Measurements from ENCODE around the gene RIMS1.

RIMS1 gene

DNA sequence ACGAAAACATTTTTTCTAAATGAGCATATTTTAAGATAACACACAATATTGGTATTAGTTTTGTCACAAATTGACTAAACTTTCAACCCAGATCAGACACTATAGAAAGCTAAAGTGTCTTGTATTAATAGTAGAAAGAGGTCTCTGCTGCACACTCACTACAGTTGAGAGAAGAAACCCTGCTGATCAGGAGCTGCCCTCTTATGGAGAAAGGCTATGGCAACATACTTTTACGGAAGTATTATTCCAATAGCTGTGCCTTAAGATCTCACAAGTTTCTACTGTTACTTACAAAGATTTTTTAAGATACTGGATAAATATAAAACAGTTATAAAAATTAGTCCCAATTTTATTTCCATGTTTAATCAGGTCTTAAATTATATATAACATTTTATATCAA is 155.7 kb downstream of the RIMS1 start:
- Histone ChIP-seq H3K9me3 (ENCODE audit: low read length) (no peaks in the 10 kb centered on the region), H3K27ac (ENCODE audit: low read depth, low read length, poor library complexity, severe bottlenecking) (no peak overlapping the region), H3F3A (ENCODE audit: insufficient read depth, low read length) (no peaks in the 10 kb centered on the region), H3K4me3 (ENCODE audit: low read depth, low read length, poor library complexity, severe bottlenecking) (no peak overlapping the region), H4K20me1 (ENCODE audit: insufficient read depth, low read length) (no peaks in the 10 kb centered on the region), H2AFZ (ENCODE audit: low read length) (no peak overlapping the region), H3K79me2 (ENCODE audit: insufficient read depth, low read length) (no peaks in the 10 kb centered on the region), H3K9ac (ENCODE audit: low read length) (no peak overlapping the region), H3K4me1 (ENCODE audit: insufficient read depth, low read length, severe bottlenecking) (no peaks in the 10 kb centered on the region), H3K27me3 (ENCODE audit: insufficient read depth, low read length) (no peaks in the 10 kb centered on the region), H3K9me2 (ENCODE audit: low read depth, low read length) (no peaks in the 10 kb centered on the region), H3K36me3 (ENCODE audit: insufficient read depth, low read length) (no peaks in the 10 kb centered on the region), H3K4me2 (ENCODE audit: low read length) (no peak overlapping the region)
- TF ChIP-seq, protein P1, sequence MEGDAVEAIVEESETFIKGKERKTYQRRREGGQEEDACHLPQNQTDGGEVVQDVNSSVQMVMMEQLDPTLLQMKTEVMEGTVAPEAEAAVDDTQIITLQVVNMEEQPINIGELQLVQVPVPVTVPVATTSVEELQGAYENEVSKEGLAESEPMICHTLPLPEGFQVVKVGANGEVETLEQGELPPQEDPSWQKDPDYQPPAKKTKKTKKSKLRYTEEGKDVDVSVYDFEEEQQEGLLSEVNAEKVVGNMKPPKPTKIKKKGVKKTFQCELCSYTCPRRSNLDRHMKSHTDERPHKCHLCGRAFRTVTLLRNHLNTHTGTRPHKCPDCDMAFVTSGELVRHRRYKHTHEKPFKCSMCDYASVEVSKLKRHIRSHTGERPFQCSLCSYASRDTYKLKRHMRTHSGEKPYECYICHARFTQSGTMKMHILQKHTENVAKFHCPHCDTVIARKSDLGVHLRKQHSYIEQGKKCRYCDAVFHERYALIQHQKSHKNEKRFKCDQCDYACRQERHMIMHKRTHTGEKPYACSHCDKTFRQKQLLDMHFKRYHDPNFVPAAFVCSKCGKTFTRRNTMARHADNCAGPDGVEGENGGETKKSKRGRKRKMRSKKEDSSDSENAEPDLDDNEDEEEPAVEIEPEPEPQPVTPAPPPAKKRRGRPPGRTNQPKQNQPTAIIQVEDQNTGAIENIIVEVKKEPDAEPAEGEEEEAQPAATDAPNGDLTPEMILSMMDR (IDR thresholded peaks at IDR 0.05; ENCODE audit: low read length), result no peak
- TF ChIP-seq EZH2 (IDR thresholded peaks at IDR 0.05; ENCODE audit: borderline replicate concordance, low read length), result no peak

DNA sequence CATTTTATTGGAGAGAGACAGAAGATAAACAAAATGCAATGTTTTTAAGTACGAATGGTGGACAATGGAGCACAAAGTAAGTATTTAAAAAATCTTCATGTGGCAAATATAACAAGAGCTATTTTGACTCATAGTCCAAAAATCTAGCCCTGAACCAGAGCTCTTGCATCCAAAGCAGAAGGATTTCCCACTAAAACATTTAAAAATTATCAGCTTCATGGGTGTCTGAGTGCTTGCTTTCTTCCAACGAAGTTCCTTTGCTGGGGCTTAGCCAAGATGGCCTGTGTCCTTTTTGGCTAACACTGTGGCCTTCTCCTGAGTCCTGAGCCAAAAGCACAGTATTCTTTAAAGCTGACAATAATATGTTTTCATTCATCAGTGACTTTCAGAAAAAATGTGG is 161.7 kb downstream of the RIMS1 start:
- Histone ChIP-seq H4K20me1 (ENCODE audit: insufficient read depth, low read length) (no peaks in the 10 kb centered on the region), H2AFZ (ENCODE audit: low read length) (no peak overlapping the region), H3K9me3 (ENCODE audit: low read length) (no peaks in the 10 kb centered on the region), H3F3A (ENCODE audit: insufficient read depth, low read length) (no peaks in the 10 kb centered on the region), H3K27ac (ENCODE audit: low read depth, low read length, poor library complexity, severe bottlenecking) (no peak overlapping the region), H3K36me3 (ENCODE audit: insufficient read depth, low read length) (no peaks in the 10 kb centered on the region), H3K4me1 (ENCODE audit: insufficient read depth, low read length, severe bottlenecking) (no peaks in the 10 kb centered on the region), H3K9ac (ENCODE audit: low read length) (no peak overlapping the region), H3K79me2 (ENCODE audit: insufficient read depth, low read length) (no peaks in the 10 kb centered on the region), H3K9me2 (ENCODE audit: low read depth, low read length) (no peaks in the 10 kb centered on the region), H3K27me3 (ENCODE audit: insufficient read depth, low read length) (no peaks in the 10 kb centered on the region), H3K4me3 (ENCODE audit: low read depth, low read length, poor library complexity, severe bottlenecking) (no peak overlapping the region), H3K4me2 (ENCODE audit: low read length) (no peak overlapping the region)
- TF ChIP-seq, protein P1 (IDR thresholded peaks at IDR 0.05; ENCODE audit: low read length), result no peak
- TF ChIP-seq EZH2 (IDR thresholded peaks at IDR 0.05; ENCODE audit: borderline replicate concordance, low read length), result no peak

- Histone ChIP-seq H2AFZ (ENCODE audit: low read length) (no peak overlapping the region), H3K27ac (ENCODE audit: low read depth, low read length, poor library complexity, severe bottlenecking) (no peak overlapping the region), H3K36me3 (ENCODE audit: insufficient read depth, low read length) (no peaks in the 10 kb centered on the region), H3K4me1 (ENCODE audit: insufficient read depth, low read length, severe bottlenecking) (no peaks in the 10 kb centered on the region), H3K79me2 (ENCODE audit: insufficient read depth, low read length) (no peaks in the 10 kb centered on the region), H3K9me2 (ENCODE audit: low read depth, low read length) (no peaks in the 10 kb centered on the region), H3F3A (ENCODE audit: insufficient read depth, low read length) (no peaks in the 10 kb centered on the region), H3K9me3 (ENCODE audit: low read length) (no peaks in the 10 kb centered on the region), H3K4me3 (ENCODE audit: low read depth, low read length, poor library complexity, severe bottlenecking) (no peak overlapping the region), H3K27me3 (ENCODE audit: insufficient read depth, low read length) (no peaks in the 10 kb centered on the region), H3K9ac (ENCODE audit: low read length) (no peak overlapping the region), H4K20me1 (ENCODE audit: insufficient read depth, low read length) (no peaks in the 10 kb centered on the region), H3K4me2 (ENCODE audit: low read length) (no peak overlapping the region)
- no peak for TF ChIP-seq EZH2 (IDR thresholded peaks at IDR 0.05; ENCODE audit: borderline replicate concordance, low read length)
- TF ChIP-seq, protein P1 (IDR thresholded peaks at IDR 0.05; ENCODE audit: low read length), result no peak
Measured at GRCh38 chr6:72049376-72049775, 163.0 kb downstream of the RIMS1 start.

Measured in OCI-LY1 (cell line).